Astrocyte of the cerebellum (primary cell): ENCODE data around the gene DACH1.

Source experiments
- DNase-seq: peaks from one replicate; pipeline ENCODE4 v3.0.0-alpha.2; 2011; ENCODE audit warnings: low read depth
- H3K4me3 ChIP-seq: 2 replicates; pipeline ENCODE4 v1.5.1; 2011; ENCODE audit warnings: mild to moderate bottlenecking, low read depth, low read length, moderate library complexity
- CTCF ChIP-seq: IDR thresholded peaks from 2 replicates; pipeline ENCODE4 v1.5.1; 2012; ENCODE audit warnings: low read length, low read depth, moderate library complexity, mild to moderate bottlenecking; ENCODE audit errors: missing control alignments
- in situ Hi-C: cut with HindIII; loops from 2 replicates; pipeline ENCODE4 v1.10.0; 2017; ENCODE audit warnings: low sequenced_read_pairs

Gene DACH1

GRCh38 chr13:71395053-71395452 lies 472.0 kb downstream of the DACH1 start:
- in situ Hi-C loops = no loop called here
- TF ChIP-seq CTCF = no peak
- DNase-seq = no peak
- no peak overlapping the region for H3K4me3 ChIP-seq

GRCh38 chr13:71394176-71394575 lies 472.8 kb downstream of the DACH1 start:
- no peak overlapping the region for H3K4me3 ChIP-seq
- no peak for TF ChIP-seq CTCF
- in situ Hi-C loops = no loop called here
- DNase-seq = no peak
